ENCODE results near the gene EXOC2. TPM values are rescaled to one million over a fixed set of nuclear protein-coding genes. Genes with fewer than 3 reads are reported as not detected.
A peak's percentile ranks its signal among the peaks of the same experiment; 100 is the strongest.

The EXOC2 gene
- total RNA-seq, 2 experiments from 2014 or later = 22.5 to 24.8 TPM

DNA sequence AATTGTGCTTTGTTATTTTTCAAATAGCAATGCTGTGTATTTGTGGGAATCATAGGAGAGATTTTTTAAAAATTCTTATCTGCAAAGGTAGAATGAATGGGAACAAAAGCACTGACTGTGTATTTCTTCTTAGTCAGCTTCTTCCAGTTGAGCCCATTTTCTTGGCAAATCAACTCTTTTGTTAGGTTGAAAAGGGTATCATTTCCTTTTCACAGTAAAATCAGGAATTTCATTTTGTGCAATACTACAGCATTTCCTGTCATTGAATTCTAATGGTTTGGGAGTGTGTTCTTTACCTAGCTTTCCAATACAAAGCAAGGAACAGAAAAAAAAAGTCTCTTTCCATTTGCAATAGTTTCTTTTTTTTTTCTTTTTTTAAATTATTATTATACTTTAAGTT is 19.0 kb upstream of the EXOC2 start:
- H3K9me3 ChIP-seq (ENCODE audit: low read length) = no peaks in the 10 kb centered on the region
- H3K4me1 ChIP-seq (ENCODE audit: insufficient read depth, low read length, poor library complexity, severe bottlenecking) = peaks cover 36% of the 10 kb centered on the region
- H3K9me2 ChIP-seq (ENCODE audit: insufficient read depth, low read length) = no peaks in the 10 kb centered on the region
- intact Hi-C loops (cut with micrococcal nuclease; ENCODE audit: unreplicated experiment) = loop anchor here (2.0 to 10.0 kb wide), 2 partner anchors 317 to 531 kb away; partner anchors contain the start of gene IRF4
- no peaks in the 10 kb centered on the region for H4K20me1 ChIP-seq (ENCODE audit: insufficient read depth, low read length)
- no peak for DNase-seq (ENCODE audit: low spot score)
- ChIA-PET POLR2A (interaction anchor here (0.6 to 1.3 kb wide), 8 partner anchors 8 to 317 kb away, joined by 3 to 8 read pairs (median 4); no protein-coding TSS in a partner anchor), CTCF (ENCODE audit: unreplicated experiment) (no interaction called here)
- peak overlapping the region; percentile 94 for H3K4me2 ChIP-seq (ENCODE audit: low read length)
- H2AFZ ChIP-seq (ENCODE audit: low read length) = peak overlapping the region; percentile 100
- BruUV-seq (replicated peaks) = no TSS peak
- peaks cover 6% of the 10 kb centered on the region; the same call in 1 of the 2 replicates for H3K79me2 ChIP-seq (ENCODE audit: insufficient read depth, low read depth, low read length)
- peak overlapping the region; percentile 67 for H3K4me3 ChIP-seq (ENCODE audit: low read depth, low read length, poor library complexity, severe bottlenecking)
- no peaks in the 10 kb centered on the region for H3K36me3 ChIP-seq (ENCODE audit: insufficient read depth, low read length)
- H3K27ac ChIP-seq (ENCODE audit: low read depth, low read length, poor library complexity, severe bottlenecking) = peak overlapping the region; percentile 82
- TF ChIP-seq, protein P1, sequence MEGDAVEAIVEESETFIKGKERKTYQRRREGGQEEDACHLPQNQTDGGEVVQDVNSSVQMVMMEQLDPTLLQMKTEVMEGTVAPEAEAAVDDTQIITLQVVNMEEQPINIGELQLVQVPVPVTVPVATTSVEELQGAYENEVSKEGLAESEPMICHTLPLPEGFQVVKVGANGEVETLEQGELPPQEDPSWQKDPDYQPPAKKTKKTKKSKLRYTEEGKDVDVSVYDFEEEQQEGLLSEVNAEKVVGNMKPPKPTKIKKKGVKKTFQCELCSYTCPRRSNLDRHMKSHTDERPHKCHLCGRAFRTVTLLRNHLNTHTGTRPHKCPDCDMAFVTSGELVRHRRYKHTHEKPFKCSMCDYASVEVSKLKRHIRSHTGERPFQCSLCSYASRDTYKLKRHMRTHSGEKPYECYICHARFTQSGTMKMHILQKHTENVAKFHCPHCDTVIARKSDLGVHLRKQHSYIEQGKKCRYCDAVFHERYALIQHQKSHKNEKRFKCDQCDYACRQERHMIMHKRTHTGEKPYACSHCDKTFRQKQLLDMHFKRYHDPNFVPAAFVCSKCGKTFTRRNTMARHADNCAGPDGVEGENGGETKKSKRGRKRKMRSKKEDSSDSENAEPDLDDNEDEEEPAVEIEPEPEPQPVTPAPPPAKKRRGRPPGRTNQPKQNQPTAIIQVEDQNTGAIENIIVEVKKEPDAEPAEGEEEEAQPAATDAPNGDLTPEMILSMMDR (conservative IDR thresholded peaks at IDR 0.05; ENCODE audit: low read length) = no peak
- TF ChIP-seq EZH2phosphoT487 (IDR thresholded peaks at IDR 0.05; ENCODE audit: borderline replicate concordance, low read depth, low read length) = no peak

DNA sequence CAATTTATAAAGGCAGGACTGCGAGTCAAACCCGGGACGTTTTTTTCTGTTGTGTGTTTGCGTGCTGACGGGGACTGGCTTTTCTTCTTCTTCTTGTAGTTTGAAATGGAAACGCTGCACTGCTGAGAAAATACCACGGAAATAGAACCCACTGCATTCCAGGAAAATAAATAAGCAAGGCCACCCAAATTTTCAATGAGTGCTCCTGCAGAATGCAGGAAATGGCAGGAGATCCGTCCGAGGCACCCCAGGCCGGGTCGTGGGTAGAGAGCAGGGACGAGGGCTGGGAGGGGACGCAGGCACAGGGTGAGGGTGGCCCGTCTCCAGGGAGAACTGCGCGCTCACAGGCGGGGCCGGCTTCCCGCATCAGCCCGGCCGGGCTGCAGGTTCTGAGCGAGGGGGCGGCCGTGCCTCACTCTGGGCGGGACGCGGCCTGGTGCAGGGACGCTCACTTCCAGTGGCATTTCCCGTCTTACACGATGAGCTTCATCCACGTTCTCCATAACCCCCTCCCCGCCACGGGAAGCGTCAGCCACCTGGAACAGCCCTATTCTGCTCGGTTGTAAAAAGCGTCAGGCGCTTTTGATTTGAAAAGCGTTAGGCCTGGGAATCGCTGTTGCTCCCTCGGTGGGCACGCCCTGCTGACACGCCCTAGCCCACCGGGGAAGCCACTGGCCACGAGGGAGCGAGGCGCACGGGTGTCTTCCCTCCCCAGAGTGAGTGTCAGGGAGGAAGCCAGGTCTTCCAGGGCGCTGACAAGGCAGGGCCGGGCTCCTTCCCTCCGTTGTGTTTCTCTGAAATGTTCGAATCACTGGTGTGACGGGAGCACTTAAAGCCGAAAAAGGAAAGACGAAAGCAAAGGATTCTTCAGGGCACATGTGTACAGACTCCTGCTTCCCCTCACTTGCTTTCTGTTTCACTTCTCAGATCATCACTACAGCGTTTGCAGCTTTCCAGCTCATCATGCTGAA is 17.9 kb upstream of the EXOC2 start:
- Histone ChIP-seq H3K79me2 (ENCODE audit: insufficient read depth, low read depth, low read length) (peaks cover 6% of the 10 kb centered on the region; the same call in 1 of the 2 replicates), H2AFZ (ENCODE audit: low read length) (peak overlapping the region; percentile 100), H3K36me3 (ENCODE audit: insufficient read depth, low read length) (no peaks in the 10 kb centered on the region), H3K9me3 (ENCODE audit: low read length) (no peaks in the 10 kb centered on the region), H3K4me2 (ENCODE audit: low read length) (peak overlapping the region; percentile 94), H4K20me1 (ENCODE audit: insufficient read depth, low read length) (no peaks in the 10 kb centered on the region), H3K9me2 (ENCODE audit: insufficient read depth, low read length) (no peaks in the 10 kb centered on the region), H3K4me1 (ENCODE audit: insufficient read depth, low read length, poor library complexity, severe bottlenecking) (peaks cover 36% of the 10 kb centered on the region), H3K4me3 (ENCODE audit: low read depth, low read length, poor library complexity, severe bottlenecking) (peak overlapping the region; percentile 67), H3K27ac (ENCODE audit: low read depth, low read length, poor library complexity, severe bottlenecking) (peak overlapping the region; percentile 82)
- POLR2A ChIA-PET = interaction anchor here (0.5 to 1.6 kb wide), 8 partner anchors 9 to 205 kb away, joined by 3 to 8 read pairs (median 4); no protein-coding TSS in a partner anchor
- DNase-seq (ENCODE audit: low spot score) = peak; percentile 79
- TSS peak; percentile 80 for BruUV-seq (replicated peaks)
- intact Hi-C loops (cut with micrococcal nuclease; ENCODE audit: unreplicated experiment) = loop anchor here (2.0 to 10.0 kb wide), 2 partner anchors 316 to 530 kb away; partner anchors contain the start of gene IRF4
- TF ChIP-seq EZH2phosphoT487 (IDR thresholded peaks at IDR 0.05; ENCODE audit: borderline replicate concordance, low read depth, low read length) = no peak
- TF ChIP-seq, protein P1 (conservative IDR thresholded peaks at IDR 0.05; ENCODE audit: low read length) = no peak
- CTCF ChIA-PET (ENCODE audit: unreplicated experiment) = no interaction called here

Measured in OCI-LY7 (cell line).